A549 (cell line): ENCODE measurements around the gene TCEA2. TPM values are rescaled to one million over a fixed set of nuclear protein-coding genes. Genes with fewer than 3 reads are reported as not detected.

Experiments used
- ATAC-seq, 2 experiments: fragments of 200-7000 bp in 1 of 2; fragments of >200 bp in 1 of 2; cut with Nextera tagmentation in 1 of 2; cut with Tn5 transposase in 1 of 2; 3 replicates each; pipeline versions ENCODE4 v1.8.0 to v1.9.1; 2018 to 2020; ENCODE audit warnings: mild to moderate bottlenecking in 1 of 2, moderate library complexity in 1 of 2
- CTCF ChIA-PET: fragments of 300-600 bp; sonication (Branson Sonifier 250); formaldehyde crosslinking; extraction: SDS; loops from one replicate; lab custom pipeline; 2021; ENCODE audit warnings: antibody characterized with exemption, inconsistent platforms; lab: Yijun Ruan, JAX
- POLR2A ChIA-PET: fragments of 350-600 bp; formaldehyde crosslinking; extraction: SDS; loops from one replicate; lab custom pipeline; 2021; ENCODE audit warnings: antibody characterized with exemption, inconsistent platforms; lab: Yijun Ruan, JAX
- DNase-seq, 2 experiments: peaks; one replicate each; pipeline versions ENCODE4 v3.0.0 to v3.0.0-alpha.2; 2011 to 2016; ENCODE audit warnings: low read depth in 1 of 2, low spot score in 1 of 2
- FAIRE-seq: peaks from 2 replicates; lab custom pipeline; 2011; peaks lifted over from hg19 to GRCh38; lab: Jason Lieb, UNC
- H3K27ac ChIP-seq, 2 experiments: fragments of >200 bp; sonication (Bioruptor Twin); formaldehyde crosslinking; 3 replicates each; pipeline ENCODE4 v1.5.1; 2016 to 2017
- H3K4me1 ChIP-seq: fragments of >200 bp; sonication (Bioruptor Twin); formaldehyde crosslinking; 3 replicates; pipeline ENCODE4 v1.6.1; 2016
- H3K4me2 ChIP-seq: fragments of >200 bp; sonication (Bioruptor Twin); formaldehyde crosslinking; 3 replicates; pipeline ENCODE4 v1.6.1; 2016
- H3K4me3 ChIP-seq: fragments of >200 bp; sonication (Bioruptor Twin); formaldehyde crosslinking; 3 replicates; pipeline ENCODE4 v1.5.1; 2016
- H3K9me3 ChIP-seq: fragments of >200 bp; sonication (Bioruptor Twin); formaldehyde crosslinking; 3 replicates; pipeline ENCODE4 v1.6.1; 2016
- BHLHE40 ChIP-seq: IDR thresholded peaks from 2 replicates; pipeline ENCODE4 v1.6.1; 2012; ENCODE audit warnings: low read depth, low read length, inconsistent platforms
- CEBPB ChIP-seq, 2 experiments: fragments of >200 bp in 1 of 2; sonication (Bioruptor Twin) in 1 of 2; formaldehyde crosslinking in 1 of 2; IDR thresholded peaks; 2 replicates each; pipeline ENCODE4 v1.6.1; 2012 to 2016
- CHD2 ChIP-seq: fragments of 150-350 bp; IDR thresholded peaks from 2 replicates; pipeline ENCODE4 v1.6.1; 2014; ENCODE audit warnings: low read length; ENCODE audit not compliant: partially characterized antibody
- ESRRA ChIP-seq: fragments of 150-350 bp; IDR thresholded peaks from 2 replicates; pipeline ENCODE4 v1.6.1; 2014; ENCODE audit warnings: mild to moderate bottlenecking, low read length, borderline replicate concordance
- FOSL2 ChIP-seq, 2 experiments: fragments of 450-650 bp in 1 of 2; fragments of >200 bp in 1 of 2; sonication (Bioruptor Twin) in 1 of 2; formaldehyde crosslinking; IDR thresholded peaks; 2 replicates each; pipeline versions ENCODE4 v1.5.0 to v1.6.1; 2016 to 2020; ENCODE audit warnings: mild to moderate bottlenecking in 1 of 2, moderate library complexity in 1 of 2
- FOXS1 ChIP-seq: fragments of 250-450 bp; sonication (Bioruptor Pico); IDR thresholded peaks from 2 replicates; pipeline ENCODE4 v1.5.0; 2020; ENCODE audit warnings: mild to moderate bottlenecking, moderate library complexity
- HDAC2 ChIP-seq: fragments of 200-600 bp; sonication (generic); IDR thresholded peaks from 2 replicates; pipeline ENCODE4 v1.6.1; 2016
- HEYL ChIP-seq: fragments of 250-450 bp; sonication (Bioruptor Pico); IDR thresholded peaks from 2 replicates; pipeline ENCODE4 v1.8.0; 2021; ENCODE audit warnings: mild to moderate bottlenecking, moderate library complexity
- HOXB5 ChIP-seq: fragments of 250-450 bp; sonication (Bioruptor Pico); IDR thresholded peaks from 2 replicates; pipeline ENCODE4 v1.5.0; 2020; ENCODE audit warnings: mild to moderate bottlenecking, moderate library complexity
- JUNB ChIP-seq: fragments of >200 bp; sonication (Bioruptor Twin); formaldehyde crosslinking; IDR thresholded peaks from 2 replicates; pipeline ENCODE4 v1.6.1; 2016
- KDM1A ChIP-seq: fragments of 200-600 bp; sonication (generic); IDR thresholded peaks from 2 replicates; pipeline ENCODE4 v1.6.1; 2016; ENCODE audit warnings: low read depth, mild to moderate bottlenecking
- KDM5A ChIP-seq: fragments of 200-600 bp; sonication (generic); IDR thresholded peaks from 2 replicates; pipeline ENCODE4 v1.6.1; 2016; ENCODE audit warnings: antibody characterized with exemption, mild to moderate bottlenecking
- MAFK ChIP-seq: fragments of 450-650 bp; IDR thresholded peaks from 2 replicates; pipeline ENCODE4 v1.6.1; 2014; ENCODE audit not compliant: partially characterized antibody
- NPAS2 ChIP-seq: fragments of 250-450 bp; sonication (Bioruptor Pico); IDR thresholded peaks from 2 replicates; pipeline ENCODE4 v1.8.0; 2022; ENCODE audit warnings: mild to moderate bottlenecking, moderate library complexity, borderline replicate concordance
- NR3C1 ChIP-seq: fragments of >200 bp; sonication (Bioruptor Twin); formaldehyde crosslinking; IDR thresholded peaks from 3 replicates; pipeline ENCODE4 v1.6.1; 2017
- POLR2A ChIP-seq: IDR thresholded peaks from 2 replicates; pipeline ENCODE4 v1.6.1; 2012; ENCODE audit warnings: mild to moderate bottlenecking, low read length
- RAD21 ChIP-seq, 2 experiments: fragments of >200 bp in 1 of 2; sonication (Bioruptor Twin) in 1 of 2; formaldehyde crosslinking in 1 of 2; IDR thresholded peaks in 1 of 2; conservative IDR thresholded peaks in 1 of 2; 2 replicates in 1 of 2; 3 replicates in 1 of 2; pipeline ENCODE4 v1.6.1; 2012 to 2018; ENCODE audit warnings: inconsistent platforms in 1 of 2
- RARB ChIP-seq: fragments of 250-450 bp; sonication (Bioruptor Pico); IDR thresholded peaks from 2 replicates; pipeline ENCODE4 v1.8.0; 2021; ENCODE audit warnings: mild to moderate bottlenecking, moderate library complexity
- RCOR1 ChIP-seq: fragments of 150-350 bp; IDR thresholded peaks from 2 replicates; pipeline ENCODE4 v1.6.1; 2014; ENCODE audit warnings: antibody characterized with exemption, low read length, low read depth
- RFX5 ChIP-seq: fragments of 450-650 bp; IDR thresholded peaks from 2 replicates; pipeline ENCODE4 v1.7.1; 2014; ENCODE audit warnings: antibody characterized with exemption, mild to moderate bottlenecking, moderate library complexity
- SMC3 ChIP-seq: fragments of >200 bp; sonication (Bioruptor Twin); formaldehyde crosslinking; IDR thresholded peaks from 3 replicates; pipeline ENCODE4 v1.6.1; 2018; ENCODE audit warnings: inconsistent platforms
- SREBF2 ChIP-seq: fragments of 450-650 bp; IDR thresholded peaks from 2 replicates; pipeline ENCODE4 v1.6.1; 2014; ENCODE audit warnings: mild to moderate bottlenecking, moderate library complexity
- TFCP2L1 ChIP-seq: fragments of 250-450 bp; sonication (Bioruptor Pico); IDR thresholded peaks from 2 replicates; pipeline ENCODE4 v1.5.0; 2021; ENCODE audit warnings: mild to moderate bottlenecking
- ZNF302 ChIP-seq: fragments of 250-450 bp; sonication (Bioruptor Pico); IDR thresholded peaks from 2 replicates; pipeline ENCODE4 v1.9.0; 2021; ENCODE audit warnings: inconsistent platforms, mild to moderate bottlenecking, moderate library complexity
- WGBS: methylation state at CpG from one replicate; pipeline ENCODE4 v1.1.6; 2017; ENCODE audit errors: missing lambda C conversion rate; 5-methylcytosine and 5-hydroxymethylcytosine counted together
- polyA plus RNA-seq, 4 experiments: library from polyadenylated mRNA; depleted of rRNA in 3 of 4; stranded (reverse); fragments of >200 nt; fragmentation: RNase III in 1 of 4; extraction: RNeasy Plus Mini Kit Qiagen cat#74134 plus additional on column Dnase treatment in 1 of 4; gene quantifications; 2 replicates in 3 of 4; 3 replicates in 1 of 4; pipeline ENCODE4 v1.2.3, GENCODE V29; 2011 to 2017
- TF ChIP-seq, protein P1 (sequence below): fragments of >200 bp; sonication (Bioruptor Twin); formaldehyde crosslinking; IDR thresholded peaks from 3 replicates; pipeline ENCODE4 v1.6.1; 2016
- TF ChIP-seq, protein P2 (sequence below): fragments of 150-350 bp; IDR thresholded peaks from 2 replicates; pipeline ENCODE4 v1.6.1; 2014; ENCODE audit warnings: low read depth, mild to moderate bottlenecking, low read length
- TF ChIP-seq, protein P3 (sequence below): IDR thresholded peaks from 2 replicates; pipeline ENCODE4 v1.6.1; 2012

TCEA2 gene
- polyA plus RNA-seq, 2 of the 4 experiments (the other 2 are of a cell fraction): 11.2 to 29.8 TPM

DNA sequence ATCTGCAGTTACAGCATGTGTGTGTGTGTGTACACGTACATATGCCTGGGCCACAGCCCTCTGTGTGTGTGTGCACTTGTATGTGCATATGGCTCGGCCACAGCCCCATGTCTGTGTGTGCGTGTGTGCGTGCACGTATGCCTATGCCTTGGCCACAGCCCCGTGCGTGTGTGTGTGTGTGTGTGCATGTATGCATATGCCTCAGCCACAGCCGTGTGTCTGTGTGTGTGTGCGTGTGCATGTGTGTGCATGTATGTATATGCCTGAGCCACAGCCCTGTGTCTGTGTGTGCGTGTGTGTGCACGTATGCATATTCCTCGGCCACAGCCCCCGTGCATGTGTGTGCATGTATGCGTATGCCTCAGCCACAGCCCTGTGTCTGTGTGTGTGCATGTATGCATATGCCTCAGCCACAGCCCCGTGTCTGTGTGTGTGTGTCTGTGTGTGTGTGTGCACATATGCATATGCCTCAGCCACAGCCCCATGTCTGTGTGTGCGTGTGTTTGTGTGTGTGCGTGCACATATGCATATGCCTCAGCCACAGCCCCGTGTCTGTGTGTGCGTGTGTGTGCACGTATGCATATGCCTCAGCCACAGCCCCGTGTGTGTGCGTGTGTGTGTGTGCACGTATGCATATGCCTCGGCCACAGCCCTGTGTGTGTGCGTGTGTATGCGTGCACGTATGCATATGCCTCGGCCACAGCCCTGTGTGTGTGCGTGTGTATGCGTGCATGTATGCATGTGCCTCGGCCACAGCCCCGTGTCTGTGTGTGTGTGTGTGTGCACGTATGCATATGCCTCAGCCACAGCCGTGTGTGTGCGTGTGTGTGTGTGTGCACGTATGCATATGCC lies 41.6 kb upstream of the TCEA2 start:
- ChIA-PET CTCF (interaction anchor here (1.0 to 2.6 kb wide), 2 partner anchors 17 to 36 kb away, joined by 3 to 26 read pairs; no protein-coding TSS in a partner anchor), POLR2A (interaction anchor here (0.7 kb wide), 1 partner anchor 33 kb away, joined by 4 read pairs; no protein-coding TSS in a partner anchor)
- ATAC-seq: no peak
- Histone ChIP-seq H3K27ac (no peak overlapping the region), H3K4me1 (no peaks in the 10 kb centered on the region), H3K4me3 (no peak overlapping the region), H3K4me2 (no peak overlapping the region), H3K9me3 (no peaks in the 10 kb centered on the region)
- FAIRE-seq: no peak
- DNase-seq: no peak
- TF ChIP-seq JUNB (no peak), HEYL (CRISPR knock-in tag) (no peak), SMC3 (no peak), SREBF2 (no peak), HDAC2 (no peak), BHLHE40 (no peak), POLR2A (no peak), KDM5A (no peak), HOXB5 (CRISPR knock-in tag) (no peak), RARB (CRISPR knock-in tag) (no peak)
- TF ChIP-seq, protein P1, sequence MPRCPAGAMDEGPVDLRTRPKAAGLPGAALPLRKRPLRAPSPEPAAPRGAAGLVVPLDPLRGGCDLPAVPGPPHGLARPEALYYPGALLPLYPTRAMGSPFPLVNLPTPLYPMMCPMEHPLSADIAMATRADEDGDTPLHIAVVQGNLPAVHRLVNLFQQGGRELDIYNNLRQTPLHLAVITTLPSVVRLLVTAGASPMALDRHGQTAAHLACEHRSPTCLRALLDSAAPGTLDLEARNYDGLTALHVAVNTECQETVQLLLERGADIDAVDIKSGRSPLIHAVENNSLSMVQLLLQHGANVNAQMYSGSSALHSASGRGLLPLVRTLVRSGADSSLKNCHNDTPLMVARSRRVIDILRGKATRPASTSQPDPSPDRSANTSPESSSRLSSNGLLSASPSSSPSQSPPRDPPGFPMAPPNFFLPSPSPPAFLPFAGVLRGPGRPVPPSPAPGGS: no peak
- 91% methylated on average over 20 of the region's 36 CpGs for WGBS

DNA sequence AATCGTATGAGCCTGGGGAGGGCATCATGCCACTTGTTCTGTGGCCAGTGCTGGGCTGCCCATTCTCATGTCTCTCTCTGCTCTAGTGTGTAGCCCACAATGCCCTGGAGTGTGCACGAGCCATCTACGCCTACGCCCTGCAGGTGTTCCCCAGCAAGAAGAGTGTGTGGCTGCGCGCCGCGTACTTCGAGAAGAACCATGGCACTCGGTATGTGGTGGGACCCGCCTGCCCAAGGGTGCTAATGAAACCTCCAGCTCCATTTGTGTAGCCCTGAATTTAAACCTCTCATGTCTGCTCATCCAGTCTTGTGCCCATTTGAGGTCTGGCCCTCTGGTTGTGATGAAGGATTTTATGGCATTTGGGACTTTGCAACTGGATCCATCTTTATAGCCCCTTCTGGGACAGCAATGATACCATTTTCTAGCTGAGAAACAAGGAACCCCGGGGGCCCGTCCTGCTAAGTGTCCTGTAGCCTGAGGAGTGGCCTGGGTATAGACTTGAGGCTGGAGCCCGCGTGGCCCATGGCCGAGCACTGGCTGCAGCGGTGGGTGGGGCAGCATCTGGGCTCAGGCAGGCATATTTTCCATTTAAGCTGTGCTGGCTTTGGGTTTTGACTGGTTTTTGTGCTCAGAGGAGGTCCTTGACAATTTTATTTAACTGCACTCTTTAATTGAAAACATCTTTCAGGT lies 40.2 kb upstream of the TCEA2 start:
- Histone ChIP-seq H3K27ac (no peak overlapping the region), H3K4me3 (no peak overlapping the region), H3K9me3 (no peaks in the 10 kb centered on the region), H3K4me2 (no peak overlapping the region), H3K4me1 (no peaks in the 10 kb centered on the region)
- FAIRE-seq (no peak), ATAC-seq (no peak), DNase-seq (no peak)
- POLR2A ChIA-PET: no interaction called here
- CTCF ChIA-PET: interaction anchor here (1.2 to 2.6 kb wide), 5 partner anchors 9 to 48 kb away, joined by 3 to 26 read pairs (median 3); no protein-coding TSS in a partner anchor
- 98% methylated on average over 17 of the region's 17 CpGs for WGBS
- TF ChIP-seq FOXS1 (CRISPR knock-in tag): no peak
- no peak for TF ChIP-seq TFCP2L1 (CRISPR knock-in tag)
- TF ChIP-seq, protein P2, sequence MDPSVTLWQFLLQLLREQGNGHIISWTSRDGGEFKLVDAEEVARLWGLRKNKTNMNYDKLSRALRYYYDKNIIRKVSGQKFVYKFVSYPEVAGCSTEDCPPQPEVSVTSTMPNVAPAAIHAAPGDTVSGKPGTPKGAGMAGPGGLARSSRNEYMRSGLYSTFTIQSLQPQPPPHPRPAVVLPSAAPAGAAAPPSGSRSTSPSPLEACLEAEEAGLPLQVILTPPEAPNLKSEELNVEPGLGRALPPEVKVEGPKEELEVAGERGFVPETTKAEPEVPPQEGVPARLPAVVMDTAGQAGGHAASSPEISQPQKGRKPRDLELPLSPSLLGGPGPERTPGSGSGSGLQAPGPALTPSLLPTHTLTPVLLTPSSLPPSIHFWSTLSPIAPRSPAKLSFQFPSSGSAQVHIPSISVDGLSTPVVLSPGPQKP: no peak
- no peak for TF ChIP-seq RFX5
- no peak for TF ChIP-seq BHLHE40
- TF ChIP-seq HOXB5 (CRISPR knock-in tag): no peak
- no peak for TF ChIP-seq SREBF2
- TF ChIP-seq KDM5A: no peak
- TF ChIP-seq KDM1A: no peak
- no peak for TF ChIP-seq ZNF302 (CRISPR knock-in tag)
- no peak for TF ChIP-seq FOSL2 (IDR thresholded peaks at IDR 0.05)
- TF ChIP-seq FOSL2 (CRISPR knock-in tag; IDR thresholded peaks at IDR 0.05): no peak
- TF ChIP-seq, all 56 proteins: peak for 0

DNA sequence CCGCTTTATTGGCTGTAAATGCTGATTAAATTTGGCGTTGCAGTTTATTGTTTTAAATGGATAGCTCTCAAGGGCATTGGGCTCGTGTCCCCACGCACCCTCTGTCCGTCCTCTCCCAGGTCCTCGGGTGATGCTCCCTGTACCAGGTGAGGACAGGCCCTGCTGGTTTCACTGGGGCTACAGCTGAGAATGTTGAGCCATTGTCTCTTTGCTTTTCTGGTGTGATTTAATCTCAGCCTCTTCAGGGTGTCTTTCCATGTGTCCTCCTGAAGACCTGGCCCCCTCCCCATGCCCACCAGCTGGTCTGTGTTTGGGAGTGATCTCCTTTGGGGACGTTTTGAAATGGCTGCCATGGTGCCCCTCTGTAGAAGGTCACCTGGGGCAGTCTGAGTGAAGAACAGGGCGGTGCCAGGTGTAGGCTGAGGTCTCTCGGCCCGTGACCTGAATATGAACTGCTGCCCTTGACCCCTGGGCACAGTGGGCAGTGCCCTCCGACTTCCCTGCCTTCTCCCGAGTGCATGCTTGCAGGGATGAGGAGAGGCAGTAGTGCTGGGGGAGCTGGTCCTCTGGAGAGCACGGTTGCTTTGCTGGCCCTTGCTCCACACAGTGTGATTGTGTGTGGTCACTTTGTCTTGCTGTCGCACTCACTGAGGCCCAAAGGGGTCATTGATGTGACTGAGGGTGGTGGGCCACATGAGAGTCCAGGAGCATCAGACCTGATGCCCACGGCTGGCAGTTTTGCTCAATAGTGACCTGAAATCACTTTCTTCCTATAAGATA lies 39.4 kb upstream of the TCEA2 start:
- Histone ChIP-seq H3K4me1 (no peaks in the 10 kb centered on the region), H3K9me3 (no peaks in the 10 kb centered on the region), H3K4me2 (no peak overlapping the region), H3K4me3 (no peak overlapping the region), H3K27ac (no peak overlapping the region)
- CTCF ChIA-PET: interaction anchor here (1.2 to 2.6 kb wide), 5 partner anchors 8 to 49 kb away, joined by 3 to 26 read pairs (median 3); no protein-coding TSS in a partner anchor
- DNase-seq (no peak), FAIRE-seq (no peak), ATAC-seq (no peak)
- POLR2A ChIA-PET: no interaction called here
- TF ChIP-seq, protein P3, sequence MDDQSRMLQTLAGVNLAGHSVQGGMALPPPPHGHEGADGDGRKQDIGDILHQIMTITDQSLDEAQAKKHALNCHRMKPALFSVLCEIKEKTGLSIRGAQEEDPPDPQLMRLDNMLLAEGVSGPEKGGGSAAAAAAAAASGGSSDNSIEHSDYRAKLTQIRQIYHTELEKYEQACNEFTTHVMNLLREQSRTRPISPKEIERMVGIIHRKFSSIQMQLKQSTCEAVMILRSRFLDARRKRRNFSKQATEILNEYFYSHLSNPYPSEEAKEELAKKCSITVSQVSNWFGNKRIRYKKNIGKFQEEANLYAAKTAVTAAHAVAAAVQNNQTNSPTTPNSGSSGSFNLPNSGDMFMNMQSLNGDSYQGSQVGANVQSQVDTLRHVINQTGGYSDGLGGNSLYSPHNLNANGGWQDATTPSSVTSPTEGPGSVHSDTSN: no peak
- TF ChIP-seq JUNB: no peak
- TF ChIP-seq FOSL2 (IDR thresholded peaks at IDR 0.05): no peak
- no peak for TF ChIP-seq FOSL2 (CRISPR knock-in tag; IDR thresholded peaks at IDR 0.05)
- TF ChIP-seq CEBPB (IDR thresholded peaks at IDR 0.05): no peak
- TF ChIP-seq NR3C1: no peak
- no peak for TF ChIP-seq HOXB5 (CRISPR knock-in tag)
- TF ChIP-seq ESRRA: no peak
- TF ChIP-seq CHD2: no peak
- no peak for TF ChIP-seq POLR2A
- TF ChIP-seq RAD21 (conservative IDR thresholded peaks at IDR 0.05 in 1 of 2, IDR thresholded peaks at IDR 0.05 in 1 of 2): no peak
- TF ChIP-seq MAFK: no peak
- no peak for TF ChIP-seq RCOR1
- TF ChIP-seq NPAS2 (CRISPR knock-in tag): no peak
- WGBS: 95% methylated on average over 15 of the region's 15 CpGs
